OCI-LY3 (cell line): ENCODE data around the gene CXCL5.

Source experiments
- EZH2phosphoT487 ChIP-seq: fragments of 200-600 bp; shearing (Covaris generic); IDR thresholded peaks from 2 replicates; pipeline ENCODE4 v1.6.1; 2018; ENCODE audit warnings: antibody characterized with exemption, mixed run types, low read depth
- TF ChIP-seq, protein P1 (sequence below): fragments of 200-600, 300-600 bp; sonication (generic); IDR thresholded peaks from 2 replicates; pipeline ENCODE4 v1.5.1; 2014; ENCODE audit warnings: antibody characterized with exemption, low read length, low read depth

DNA sequence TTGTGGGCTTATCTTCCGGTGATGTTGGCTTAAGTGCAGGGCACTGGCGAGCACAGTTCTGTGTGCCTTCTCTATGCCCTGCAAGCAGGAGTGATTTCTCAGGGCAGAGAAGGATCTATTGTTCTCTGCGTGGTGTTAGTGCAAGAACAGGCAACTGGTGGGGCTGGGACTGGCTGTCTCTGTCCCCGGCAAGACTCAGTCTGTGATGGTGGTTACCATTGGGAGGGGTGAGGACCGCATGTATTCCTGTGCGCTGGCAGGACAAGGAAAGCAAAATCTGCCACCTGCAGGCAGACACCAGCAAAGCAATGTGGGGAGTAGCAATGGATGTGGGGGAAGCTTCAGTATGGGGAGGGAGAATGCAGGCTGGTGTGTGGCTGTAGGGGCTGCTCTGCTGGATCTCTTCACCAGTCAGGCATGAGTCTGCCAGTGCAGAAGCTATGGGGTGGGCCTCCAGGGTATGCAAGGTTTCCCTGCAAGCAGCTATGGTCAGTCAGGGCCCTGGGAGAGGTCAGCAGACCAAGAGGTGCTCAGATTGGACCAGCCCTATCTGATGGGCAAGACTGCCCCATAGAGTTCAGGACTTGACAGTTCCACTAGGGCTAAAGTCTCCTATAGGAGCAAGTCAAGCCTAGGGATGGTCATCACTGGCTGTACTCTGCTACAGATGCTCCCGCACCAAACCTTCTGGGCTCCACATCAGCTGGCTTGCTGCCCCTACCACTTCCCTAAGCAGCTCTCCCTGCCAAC is 33.4 kb downstream of the CXCL5 start:
- TF ChIP-seq, protein P1, sequence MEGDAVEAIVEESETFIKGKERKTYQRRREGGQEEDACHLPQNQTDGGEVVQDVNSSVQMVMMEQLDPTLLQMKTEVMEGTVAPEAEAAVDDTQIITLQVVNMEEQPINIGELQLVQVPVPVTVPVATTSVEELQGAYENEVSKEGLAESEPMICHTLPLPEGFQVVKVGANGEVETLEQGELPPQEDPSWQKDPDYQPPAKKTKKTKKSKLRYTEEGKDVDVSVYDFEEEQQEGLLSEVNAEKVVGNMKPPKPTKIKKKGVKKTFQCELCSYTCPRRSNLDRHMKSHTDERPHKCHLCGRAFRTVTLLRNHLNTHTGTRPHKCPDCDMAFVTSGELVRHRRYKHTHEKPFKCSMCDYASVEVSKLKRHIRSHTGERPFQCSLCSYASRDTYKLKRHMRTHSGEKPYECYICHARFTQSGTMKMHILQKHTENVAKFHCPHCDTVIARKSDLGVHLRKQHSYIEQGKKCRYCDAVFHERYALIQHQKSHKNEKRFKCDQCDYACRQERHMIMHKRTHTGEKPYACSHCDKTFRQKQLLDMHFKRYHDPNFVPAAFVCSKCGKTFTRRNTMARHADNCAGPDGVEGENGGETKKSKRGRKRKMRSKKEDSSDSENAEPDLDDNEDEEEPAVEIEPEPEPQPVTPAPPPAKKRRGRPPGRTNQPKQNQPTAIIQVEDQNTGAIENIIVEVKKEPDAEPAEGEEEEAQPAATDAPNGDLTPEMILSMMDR = no peak; the same call in 1 of the 2 replicates
- TF ChIP-seq EZH2phosphoT487 = no peak
